HepG2 (cell line): ENCODE results near the gene POLN. TPM values are rescaled to one million over a fixed set of nuclear protein-coding genes. Genes with fewer than 3 reads are reported as not detected.

ENCODE experiments used
- ADNP ChIP-seq: sonication (generic); formaldehyde crosslinking; IDR thresholded peaks from 2 replicates; pipeline ENCODE4 v1.4.0; 2020; ENCODE audit warnings: missing genetic modification reagents
- ARID2 ChIP-seq: sonication (generic); formaldehyde crosslinking; IDR thresholded peaks from 2 replicates; pipeline ENCODE4 v1.8.1; 2022; ENCODE audit warnings: mild to moderate bottlenecking, missing genetic modification reagents, borderline replicate concordance
- FOSL1 ChIP-seq: sonication (generic); formaldehyde crosslinking; IDR thresholded peaks from 2 replicates; pipeline ENCODE4 v1.9.0; 2021; ENCODE audit warnings: missing genetic modification reagents, borderline replicate concordance
- FOXA3 ChIP-seq: IDR thresholded peaks from 2 replicates; pipeline ENCODE4 v1.6.1; 2016; ENCODE audit warnings: missing genetic modification reagents, missing compliant biosample characterization
- MYC ChIP-seq: sonication (generic); formaldehyde crosslinking; IDR thresholded peaks from 2 replicates; pipeline ENCODE4 v1.9.0; 2021; ENCODE audit warnings: missing genetic modification reagents, borderline replicate concordance
- NFIC ChIP-seq: IDR thresholded peaks from 2 replicates; pipeline ENCODE4 v1.6.1; 2012; ENCODE audit warnings: mild to moderate bottlenecking, low read length, inconsistent platforms
- POLR2A ChIP-seq, 2 experiments: IDR thresholded peaks; 2 replicates each; pipeline ENCODE4 v1.6.1; 2011; ENCODE audit warnings: low read depth in 2 of 2, low read length in 2 of 2, mild to moderate bottlenecking in 1 of 2, moderate library complexity in 1 of 2; ENCODE audit not compliant: insufficient read depth in 1 of 2
- RXRB ChIP-seq: IDR thresholded peaks from 2 replicates; pipeline ENCODE4 v1.6.1; 2016; ENCODE audit warnings: borderline replicate concordance, missing genetic modification reagents, missing compliant biosample characterization
- SOX5 ChIP-seq: IDR thresholded peaks from 2 replicates; pipeline ENCODE4 v1.6.1; 2016; ENCODE audit warnings: borderline replicate concordance
- TBX2 ChIP-seq: sonication (generic); formaldehyde crosslinking; IDR thresholded peaks from 2 replicates; pipeline ENCODE4 v1.5.0; 2020; ENCODE audit warnings: missing genetic modification reagents, mild to moderate bottlenecking, borderline replicate concordance
- YY1 ChIP-seq: IDR thresholded peaks from 2 replicates; pipeline ENCODE4 v1.6.1; 2011; ENCODE audit warnings: low read length, low read depth, moderate library complexity, mild to moderate bottlenecking; ENCODE audit not compliant: insufficient read depth, insufficient replicate concordance
- ZBTB8A ChIP-seq: sonication (generic); formaldehyde crosslinking; IDR thresholded peaks from 2 replicates; pipeline ENCODE4 v1.4.0; 2020; ENCODE audit warnings: mild to moderate bottlenecking, low read depth, missing genetic modification reagents, borderline replicate concordance
- ZFX ChIP-seq: sonication (generic); formaldehyde crosslinking; IDR thresholded peaks from 2 replicates; pipeline ENCODE4 v1.4.0; 2020; ENCODE audit warnings: mild to moderate bottlenecking, low read depth, missing genetic modification reagents, moderate library complexity
- ZNF180 ChIP-seq: sonication (generic); formaldehyde crosslinking; IDR thresholded peaks from 2 replicates; pipeline ENCODE4 v1.4.0; 2020; ENCODE audit warnings: low read depth, missing genetic modification reagents, borderline replicate concordance
- ZNF850 ChIP-seq: sonication (generic); formaldehyde crosslinking; conservative IDR thresholded peaks from 2 replicates; pipeline ENCODE4 v1.9.0; 2021; ENCODE audit warnings: mild to moderate bottlenecking, missing genetic modification reagents
- polyA plus RNA-seq, 8 experiments: library from polyadenylated mRNA; depleted of rRNA in 3 of 8; stranded (reverse) in 7 of 8; unstranded in 1 of 8; fragments of >200 nt; fragmentation: Illumina TruSeq in 4 of 8; extraction: Trizol in 4 of 8; gene quantifications; 2 replicates each; pipeline versions ENCODE4 v1.2.1 to v1.2.3, GENCODE V29; 2011 to 2016; ENCODE audit warnings: low read depth in 4 of 8, missing spikeins in 1 of 8, mixed read lengths in 1 of 8; ENCODE audit not compliant: insufficient read depth in 1 of 8
- total RNA-seq, 5 experiments: library from RNA; depleted of rRNA; stranded (reverse); fragments of >200 nt; fragmentation: Illumina TruSeq; extraction: Trizol; gene quantifications; 2 replicates each; pipeline ENCODE4 v1.2.3, GENCODE V29; 2016; ENCODE audit warnings: low read depth in 1 of 5
- TF ChIP-seq, protein P1 (sequence below): sonication (generic); formaldehyde crosslinking; IDR thresholded peaks from 2 replicates; pipeline ENCODE4 v1.5.1; 2020; ENCODE audit warnings: mild to moderate bottlenecking, missing genetic modification reagents, moderate library complexity
- TF ChIP-seq, protein P2 (sequence below): sonication (generic); formaldehyde crosslinking; IDR thresholded peaks from 2 replicates; pipeline ENCODE4 v1.4.0; 2020; ENCODE audit warnings: missing genetic modification reagents
- TF ChIP-seq, protein P3 (sequence below): IDR thresholded peaks from 2 replicates; pipeline ENCODE4 v1.4.0; 2020; ENCODE audit warnings: mild to moderate bottlenecking, missing genetic modification reagents

The POLN gene
- total and polyA plus RNA-seq, 2 of the 13 experiments (the other 11 are each of a cell fraction or from before 2014, with no cell fraction given), result 0.93 to 1.5 TPM

DNA sequence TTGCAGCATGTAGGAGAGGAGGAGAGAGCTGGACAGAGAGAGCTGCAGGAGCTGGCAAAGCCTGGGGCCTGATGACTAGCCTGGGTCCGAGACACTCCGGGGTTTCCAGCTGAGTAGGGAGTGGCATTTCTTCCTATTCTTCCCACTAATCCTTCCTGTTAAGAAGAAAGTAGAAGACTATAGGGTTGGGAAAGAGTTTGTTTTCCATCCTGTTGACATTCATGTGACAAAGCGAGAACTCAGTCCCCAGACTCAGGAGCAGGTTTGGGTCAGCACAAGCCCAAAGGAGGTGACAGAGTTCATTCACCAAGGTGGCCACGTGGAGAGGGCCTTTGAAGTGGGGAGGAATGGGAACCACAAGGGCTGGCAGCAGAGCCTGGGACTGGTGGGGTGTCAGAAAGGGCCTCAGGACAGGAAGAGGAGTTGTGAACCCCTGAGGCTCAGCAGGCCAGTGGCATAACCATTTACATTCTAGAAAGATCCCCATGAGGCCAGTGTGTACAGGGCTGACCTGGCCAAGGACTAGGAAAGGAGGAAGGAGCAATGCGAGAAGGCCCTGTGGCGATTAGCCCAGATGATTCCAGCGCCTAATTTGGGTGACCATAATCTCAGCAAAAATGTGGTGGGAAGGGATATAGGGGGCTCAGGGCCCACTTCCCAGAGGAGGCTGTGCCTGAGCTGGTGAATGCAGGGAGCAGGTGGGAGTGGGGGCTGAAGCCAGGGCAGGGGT, 3.3 kb upstream of the POLN start (continued):
- no peak for TF ChIP-seq ZBTB8A (CRISPR knock-in tag)
- peak; percentile 66; the same call in 1 of the 2 replicates for TF ChIP-seq TBX2 (CRISPR knock-in tag)
- TF ChIP-seq YY1, result no peak
- TF ChIP-seq, protein P1, sequence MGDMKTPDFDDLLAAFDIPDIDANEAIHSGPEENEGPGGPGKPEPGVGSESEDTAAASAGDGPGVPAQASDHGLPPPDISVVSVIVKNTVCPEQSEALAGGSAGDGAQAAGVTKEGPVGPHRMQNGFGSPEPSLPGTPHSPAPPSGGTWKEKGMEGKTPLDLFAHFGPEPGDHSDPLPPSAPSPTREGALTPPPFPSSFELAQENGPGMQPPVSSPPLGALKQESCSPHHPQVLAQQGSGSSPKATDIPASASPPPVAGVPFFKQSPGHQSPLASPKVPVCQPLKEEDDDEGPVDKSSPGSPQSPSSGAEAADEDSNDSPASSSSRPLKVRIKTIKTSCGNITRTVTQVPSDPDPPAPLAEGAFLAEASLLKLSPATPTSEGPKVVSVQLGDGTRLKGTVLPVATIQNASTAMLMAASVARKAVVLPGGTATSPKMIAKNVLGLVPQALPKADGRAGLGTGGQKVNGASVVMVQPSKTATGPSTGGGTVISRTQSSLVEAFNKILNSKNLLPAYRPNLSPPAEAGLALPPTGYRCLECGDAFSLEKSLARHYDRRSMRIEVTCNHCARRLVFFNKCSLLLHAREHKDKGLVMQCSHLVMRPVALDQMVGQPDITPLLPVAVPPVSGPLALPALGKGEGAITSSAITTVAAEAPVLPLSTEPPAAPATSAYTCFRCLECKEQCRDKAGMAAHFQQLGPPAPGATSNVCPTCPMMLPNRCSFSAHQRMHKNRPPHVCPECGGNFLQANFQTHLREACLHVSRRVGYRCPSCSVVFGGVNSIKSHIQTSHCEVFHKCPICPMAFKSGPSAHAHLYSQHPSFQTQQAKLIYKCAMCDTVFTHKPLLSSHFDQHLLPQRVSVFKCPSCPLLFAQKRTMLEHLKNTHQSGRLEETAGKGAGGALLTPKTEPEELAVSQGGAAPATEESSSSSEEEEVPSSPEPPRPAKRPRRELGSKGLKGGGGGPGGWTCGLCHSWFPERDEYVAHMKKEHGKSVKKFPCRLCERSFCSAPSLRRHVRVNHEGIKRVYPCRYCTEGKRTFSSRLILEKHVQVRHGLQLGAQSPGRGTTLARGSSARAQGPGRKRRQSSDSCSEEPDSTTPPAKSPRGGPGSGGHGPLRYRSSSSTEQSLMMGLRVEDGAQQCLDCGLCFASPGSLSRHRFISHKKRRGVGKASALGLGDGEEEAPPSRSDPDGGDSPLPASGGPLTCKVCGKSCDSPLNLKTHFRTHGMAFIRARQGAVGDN (CRISPR knock-in tag), result peak; percentile 76
- TF ChIP-seq RXRB (CRISPR knock-in tag), result 0 out of 2 replicates have a peak, but pooled peaks have one; percentile 34
- TF ChIP-seq NFIC, result no peak
- TF ChIP-seq FOSL1 (CRISPR knock-in tag), result no peak
- no peak for TF ChIP-seq ARID2
- peak; percentile 20; the same call in 1 of the 2 replicates for TF ChIP-seq ZFX
- TF ChIP-seq ADNP (CRISPR knock-in tag), result no peak
- peak; percentile 56; the same call in 1 of the 2 replicates for TF ChIP-seq MYC (CRISPR knock-in tag)
- TF ChIP-seq ZNF850 (CRISPR knock-in tag), result no peak
- TF ChIP-seq ZNF180 (CRISPR knock-in tag), result no peak
- TF ChIP-seq, protein P2, sequence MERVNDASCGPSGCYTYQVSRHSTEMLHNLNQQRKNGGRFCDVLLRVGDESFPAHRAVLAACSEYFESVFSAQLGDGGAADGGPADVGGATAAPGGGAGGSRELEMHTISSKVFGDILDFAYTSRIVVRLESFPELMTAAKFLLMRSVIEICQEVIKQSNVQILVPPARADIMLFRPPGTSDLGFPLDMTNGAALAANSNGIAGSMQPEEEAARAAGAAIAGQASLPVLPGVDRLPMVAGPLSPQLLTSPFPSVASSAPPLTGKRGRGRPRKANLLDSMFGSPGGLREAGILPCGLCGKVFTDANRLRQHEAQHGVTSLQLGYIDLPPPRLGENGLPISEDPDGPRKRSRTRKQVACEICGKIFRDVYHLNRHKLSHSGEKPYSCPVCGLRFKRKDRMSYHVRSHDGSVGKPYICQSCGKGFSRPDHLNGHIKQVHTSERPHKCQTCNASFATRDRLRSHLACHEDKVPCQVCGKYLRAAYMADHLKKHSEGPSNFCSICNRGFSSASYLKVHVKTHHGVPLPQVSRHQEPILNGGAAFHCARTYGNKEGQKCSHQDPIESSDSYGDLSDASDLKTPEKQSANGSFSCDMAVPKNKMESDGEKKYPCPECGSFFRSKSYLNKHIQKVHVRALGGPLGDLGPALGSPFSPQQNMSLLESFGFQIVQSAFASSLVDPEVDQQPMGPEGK (CRISPR knock-in tag), result no peak
- no peak for TF ChIP-seq POLR2A (IDR thresholded peaks at IDR 0.05; ENCODE audit: insufficient read depth in 1 of 2, low read depth in 2 of 2, low read length in 2 of 2)
- TF ChIP-seq, protein P3, sequence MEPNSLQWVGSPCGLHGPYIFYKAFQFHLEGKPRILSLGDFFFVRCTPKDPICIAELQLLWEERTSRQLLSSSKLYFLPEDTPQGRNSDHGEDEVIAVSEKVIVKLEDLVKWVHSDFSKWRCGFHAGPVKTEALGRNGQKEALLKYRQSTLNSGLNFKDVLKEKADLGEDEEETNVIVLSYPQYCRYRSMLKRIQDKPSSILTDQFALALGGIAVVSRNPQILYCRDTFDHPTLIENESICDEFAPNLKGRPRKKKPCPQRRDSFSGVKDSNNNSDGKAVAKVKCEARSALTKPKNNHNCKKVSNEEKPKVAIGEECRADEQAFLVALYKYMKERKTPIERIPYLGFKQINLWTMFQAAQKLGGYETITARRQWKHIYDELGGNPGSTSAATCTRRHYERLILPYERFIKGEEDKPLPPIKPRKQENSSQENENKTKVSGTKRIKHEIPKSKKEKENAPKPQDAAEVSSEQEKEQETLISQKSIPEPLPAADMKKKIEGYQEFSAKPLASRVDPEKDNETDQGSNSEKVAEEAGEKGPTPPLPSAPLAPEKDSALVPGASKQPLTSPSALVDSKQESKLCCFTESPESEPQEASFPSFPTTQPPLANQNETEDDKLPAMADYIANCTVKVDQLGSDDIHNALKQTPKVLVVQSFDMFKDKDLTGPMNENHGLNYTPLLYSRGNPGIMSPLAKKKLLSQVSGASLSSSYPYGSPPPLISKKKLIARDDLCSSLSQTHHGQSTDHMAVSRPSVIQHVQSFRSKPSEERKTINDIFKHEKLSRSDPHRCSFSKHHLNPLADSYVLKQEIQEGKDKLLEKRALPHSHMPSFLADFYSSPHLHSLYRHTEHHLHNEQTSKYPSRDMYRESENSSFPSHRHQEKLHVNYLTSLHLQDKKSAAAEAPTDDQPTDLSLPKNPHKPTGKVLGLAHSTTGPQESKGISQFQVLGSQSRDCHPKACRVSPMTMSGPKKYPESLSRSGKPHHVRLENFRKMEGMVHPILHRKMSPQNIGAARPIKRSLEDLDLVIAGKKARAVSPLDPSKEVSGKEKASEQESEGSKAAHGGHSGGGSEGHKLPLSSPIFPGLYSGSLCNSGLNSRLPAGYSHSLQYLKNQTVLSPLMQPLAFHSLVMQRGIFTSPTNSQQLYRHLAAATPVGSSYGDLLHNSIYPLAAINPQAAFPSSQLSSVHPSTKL, result peak; percentile 61
- TF ChIP-seq FOXA3 (CRISPR knock-in tag), result peak; percentile 45; the same call in 1 of the 2 replicates
- peak; percentile 74 for TF ChIP-seq SOX5 (CRISPR knock-in tag)
